IPS DF 19.7 (cell line): ENCODE data around the gene XRN2.

ENCODE experiments used
- DNase-seq: peaks from one replicate; pipeline ENCODE4 v3.0.0-alpha.2; 2013; ENCODE audit warnings: low read depth, low spot score

The XRN2 gene, protein sequence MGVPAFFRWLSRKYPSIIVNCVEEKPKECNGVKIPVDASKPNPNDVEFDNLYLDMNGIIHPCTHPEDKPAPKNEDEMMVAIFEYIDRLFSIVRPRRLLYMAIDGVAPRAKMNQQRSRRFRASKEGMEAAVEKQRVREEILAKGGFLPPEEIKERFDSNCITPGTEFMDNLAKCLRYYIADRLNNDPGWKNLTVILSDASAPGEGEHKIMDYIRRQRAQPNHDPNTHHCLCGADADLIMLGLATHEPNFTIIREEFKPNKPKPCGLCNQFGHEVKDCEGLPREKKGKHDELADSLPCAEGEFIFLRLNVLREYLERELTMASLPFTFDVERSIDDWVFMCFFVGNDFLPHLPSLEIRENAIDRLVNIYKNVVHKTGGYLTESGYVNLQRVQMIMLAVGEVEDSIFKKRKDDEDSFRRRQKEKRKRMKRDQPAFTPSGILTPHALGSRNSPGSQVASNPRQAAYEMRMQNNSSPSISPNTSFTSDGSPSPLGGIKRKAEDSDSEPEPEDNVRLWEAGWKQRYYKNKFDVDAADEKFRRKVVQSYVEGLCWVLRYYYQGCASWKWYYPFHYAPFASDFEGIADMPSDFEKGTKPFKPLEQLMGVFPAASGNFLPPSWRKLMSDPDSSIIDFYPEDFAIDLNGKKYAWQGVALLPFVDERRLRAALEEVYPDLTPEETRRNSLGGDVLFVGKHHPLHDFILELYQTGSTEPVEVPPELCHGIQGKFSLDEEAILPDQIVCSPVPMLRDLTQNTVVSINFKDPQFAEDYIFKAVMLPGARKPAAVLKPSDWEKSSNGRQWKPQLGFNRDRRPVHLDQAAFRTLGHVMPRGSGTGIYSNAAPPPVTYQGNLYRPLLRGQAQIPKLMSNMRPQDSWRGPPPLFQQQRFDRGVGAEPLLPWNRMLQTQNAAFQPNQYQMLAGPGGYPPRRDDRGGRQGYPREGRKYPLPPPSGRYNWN

DNA sequence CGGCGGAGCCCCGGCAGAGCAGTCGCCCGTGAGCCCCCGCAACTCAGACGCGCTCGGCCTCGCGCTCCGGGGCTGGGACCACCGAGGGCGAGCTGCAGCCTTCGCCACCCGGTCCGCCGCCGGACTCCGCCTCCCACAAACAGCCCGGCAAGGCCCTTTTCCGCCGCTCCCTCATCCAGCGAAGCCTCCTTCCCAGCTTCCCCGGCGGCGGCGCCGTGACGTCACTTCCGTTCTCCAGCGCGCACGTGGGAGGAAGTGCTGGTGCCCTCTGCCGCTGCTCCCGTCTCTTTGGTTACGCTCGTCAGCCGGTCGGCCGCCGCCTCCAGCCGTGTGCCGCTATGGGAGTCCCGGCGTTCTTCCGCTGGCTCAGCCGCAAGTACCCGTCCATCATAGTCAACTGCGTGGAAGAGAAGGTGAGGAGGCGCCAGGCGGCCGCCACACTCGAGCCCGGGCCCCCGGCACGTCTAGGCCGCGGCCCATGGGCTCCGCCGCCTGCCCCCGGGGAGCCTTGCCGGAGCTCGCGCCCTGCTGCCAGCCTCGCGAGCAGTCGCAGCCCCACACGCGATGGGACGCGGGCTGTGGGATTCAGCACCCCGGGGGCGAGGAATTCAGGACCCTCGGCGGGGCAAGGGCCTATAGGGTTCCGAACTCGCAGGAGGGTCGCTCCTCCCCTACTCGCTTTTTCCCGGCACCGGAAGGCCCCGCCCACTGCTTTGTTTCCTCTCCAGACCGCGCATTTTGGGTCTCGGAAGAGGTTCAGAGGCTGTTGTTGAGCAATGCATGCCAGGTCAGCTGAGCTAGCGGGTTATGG is at the start of gene XRN2:
XRN2 (plus strand) TSS at position 271 of the 811 bp plus-strand sequence; CDS start at position 339, 68 bp downstream.
- DNase-seq = peak; percentile 71

DNA sequence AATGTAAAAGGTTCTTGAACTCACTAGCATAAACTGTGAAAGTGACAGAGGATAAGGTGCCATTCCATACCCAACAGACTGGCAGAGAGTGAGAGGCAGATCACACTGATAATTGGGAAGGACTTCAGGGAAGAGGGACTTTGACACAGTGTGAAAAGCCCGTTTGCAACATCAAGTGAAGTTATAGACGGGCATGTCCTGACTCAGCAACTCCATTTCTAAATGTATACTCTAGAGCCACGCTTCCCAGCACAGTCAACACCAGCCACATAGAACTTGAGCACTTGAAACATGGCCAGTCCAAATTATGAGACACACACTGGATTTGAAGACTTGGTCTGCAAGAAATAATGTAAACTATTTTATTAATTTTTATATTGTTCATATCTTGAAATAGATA is 45.9 kb upstream of the XRN2 start:
- no peak for DNase-seq

DNA sequence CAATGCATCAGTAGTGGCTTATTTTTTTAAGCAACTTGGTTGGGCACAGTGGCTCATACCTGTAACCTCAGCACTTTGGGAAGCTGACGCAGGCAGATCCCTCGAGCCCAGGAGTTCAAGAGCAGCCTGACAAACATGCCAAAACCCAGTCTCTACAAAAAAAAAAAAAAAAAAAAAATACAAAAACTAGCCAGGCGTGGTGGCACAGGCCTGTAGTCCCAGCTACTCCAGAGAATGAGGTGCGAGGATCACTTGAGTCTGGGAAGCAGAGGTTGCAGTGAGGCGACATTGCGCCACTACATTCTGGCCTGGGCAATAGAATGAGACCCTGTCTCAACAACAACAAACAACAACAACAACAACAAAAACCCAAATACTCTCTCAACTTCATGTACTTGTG is 44.7 kb upstream of the XRN2 start:
- DNase-seq = no peak

DNA sequence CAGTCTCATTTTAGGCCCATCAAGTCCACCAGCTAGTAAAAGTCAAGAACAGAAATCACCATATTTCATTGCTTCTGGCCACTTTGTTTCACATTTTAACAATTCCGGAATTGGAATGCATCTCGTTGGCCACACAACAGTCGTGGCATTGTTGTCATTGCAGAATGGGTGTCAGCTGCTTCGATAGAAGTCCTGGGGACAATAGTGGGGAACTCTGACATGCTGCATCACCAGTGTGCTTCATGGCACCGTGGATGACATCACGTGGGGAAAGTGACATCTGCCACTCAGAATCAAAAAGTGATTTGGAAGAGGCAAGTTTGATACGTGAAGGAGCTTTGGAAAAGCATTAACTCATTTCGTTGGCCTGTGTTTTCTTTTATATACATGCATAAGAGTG is 43.8 kb upstream of the XRN2 start:
- DNase-seq = no peak

DNA sequence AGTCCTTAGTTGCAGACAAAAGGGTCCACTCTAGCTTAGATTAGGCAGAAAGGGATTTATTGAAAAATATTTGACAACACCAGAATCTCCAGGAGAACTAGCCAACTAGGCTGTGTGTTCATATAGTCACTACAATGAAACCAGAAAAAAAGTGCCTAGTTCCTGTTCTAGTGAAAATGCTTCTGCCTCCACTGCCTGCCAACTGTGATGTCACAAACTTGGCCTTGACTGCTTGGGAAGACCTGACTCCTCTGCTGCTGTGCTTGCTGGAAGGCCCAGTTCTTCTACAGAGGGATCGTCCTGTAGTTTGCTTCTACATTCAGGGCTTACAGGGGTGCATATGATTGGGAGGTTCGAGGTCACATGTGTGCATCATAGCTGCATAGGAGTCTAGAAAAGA is 40.3 kb upstream of the XRN2 start:
- DNase-seq = no peak

DNA sequence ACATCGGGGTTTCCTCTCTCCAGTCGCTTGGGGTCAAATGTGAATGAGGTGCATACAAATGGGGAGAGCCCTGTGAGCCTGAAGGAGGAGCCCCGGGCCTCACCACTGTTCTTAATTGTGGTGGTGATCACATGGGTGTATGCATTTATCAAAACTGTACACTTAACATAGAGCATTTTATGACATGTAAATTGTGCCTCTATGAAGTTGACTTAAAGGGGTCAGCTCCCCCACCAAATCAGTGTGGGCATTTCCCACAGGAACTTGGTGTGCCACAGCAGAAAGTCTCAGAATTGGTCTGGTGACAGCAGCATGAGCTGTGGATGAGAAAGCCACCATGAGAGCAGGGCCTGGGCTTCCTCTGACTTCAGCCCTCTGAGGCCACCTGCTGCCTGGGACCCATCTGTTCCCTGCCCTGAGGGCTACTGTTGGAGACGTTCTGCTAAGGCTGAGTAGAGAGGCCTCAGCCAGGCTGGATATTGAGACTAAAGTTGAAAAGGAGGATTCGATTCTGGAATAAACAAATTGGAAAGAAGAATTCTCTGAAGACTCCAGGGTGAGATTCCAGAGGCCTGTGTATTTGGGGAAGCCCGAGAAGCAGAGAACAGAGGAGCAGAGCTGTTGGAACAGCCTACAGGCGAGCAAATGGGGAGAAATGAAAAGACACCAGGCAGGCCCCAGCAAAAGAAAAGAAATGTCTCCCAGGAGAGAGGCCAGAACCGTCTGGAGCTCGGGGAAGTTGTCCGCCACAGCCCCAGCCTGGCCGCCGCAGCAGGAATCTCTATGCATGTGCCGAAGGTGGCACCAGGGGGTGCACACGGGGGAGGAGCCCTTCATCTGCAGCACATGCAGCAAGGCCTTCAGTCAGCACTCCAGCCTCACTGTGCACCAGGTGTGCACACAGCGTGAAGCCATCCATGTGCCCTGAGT is 37.6 kb upstream of the XRN2 start:
- DNase-seq = no peak

DNA sequence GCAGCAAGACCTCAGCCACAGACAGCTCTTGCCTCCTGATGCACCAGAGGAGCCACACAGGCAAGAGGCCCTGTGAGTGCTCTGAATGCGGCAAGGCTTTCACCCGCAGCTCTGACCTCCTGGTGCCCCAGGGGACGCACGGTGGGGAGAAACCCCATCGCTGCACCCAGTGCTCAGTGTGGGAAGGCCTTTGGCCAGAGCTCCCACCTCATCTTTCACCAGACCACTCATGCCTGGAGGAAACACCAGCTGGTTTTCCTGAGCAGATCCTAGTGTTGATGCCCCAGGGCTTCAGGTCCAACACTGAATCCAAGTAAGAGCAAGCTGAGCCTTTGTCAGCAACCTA is 37.0 kb upstream of the XRN2 start:
- no peak for DNase-seq

DNA sequence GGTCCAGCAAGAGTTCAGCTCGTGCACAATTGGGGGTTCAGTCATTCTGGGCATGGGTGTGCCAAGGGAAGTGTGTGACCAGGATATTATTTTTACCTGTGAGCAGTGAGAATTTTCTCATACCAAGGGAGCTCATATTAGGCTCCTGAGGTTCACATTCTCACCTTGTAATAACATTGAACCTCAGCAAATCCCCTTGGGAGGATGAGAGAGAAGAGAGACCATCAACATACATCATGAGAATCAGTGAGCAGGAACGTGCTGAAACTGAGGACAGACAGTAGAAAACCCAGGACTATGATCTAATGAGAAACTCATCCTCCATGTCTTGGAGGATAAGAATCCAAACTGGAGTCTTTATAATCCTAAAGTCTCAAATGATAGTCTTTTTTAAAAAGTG is 33.4 kb upstream of the XRN2 start:
- no peak for DNase-seq

DNA sequence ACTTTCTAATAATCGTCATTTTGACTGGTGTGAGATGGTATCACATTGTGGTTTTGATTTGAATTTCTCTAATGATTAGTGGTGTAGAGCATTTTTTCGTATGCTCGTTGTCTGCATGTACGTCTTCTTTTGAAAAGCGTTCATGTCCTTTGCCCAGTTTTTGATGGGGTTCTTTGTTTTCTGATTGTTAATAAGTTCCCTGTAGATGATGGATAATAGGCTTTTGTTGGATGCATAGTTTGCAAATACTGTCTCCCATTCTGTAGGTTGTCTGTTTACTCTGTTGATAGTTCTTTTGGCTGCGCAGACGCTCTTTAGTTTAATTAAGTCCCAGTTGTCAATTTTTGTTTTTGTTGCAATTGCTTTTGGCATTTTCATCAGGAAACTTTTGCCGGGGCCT is 32.3 kb upstream of the XRN2 start:
- DNase-seq = no peak

DNA sequence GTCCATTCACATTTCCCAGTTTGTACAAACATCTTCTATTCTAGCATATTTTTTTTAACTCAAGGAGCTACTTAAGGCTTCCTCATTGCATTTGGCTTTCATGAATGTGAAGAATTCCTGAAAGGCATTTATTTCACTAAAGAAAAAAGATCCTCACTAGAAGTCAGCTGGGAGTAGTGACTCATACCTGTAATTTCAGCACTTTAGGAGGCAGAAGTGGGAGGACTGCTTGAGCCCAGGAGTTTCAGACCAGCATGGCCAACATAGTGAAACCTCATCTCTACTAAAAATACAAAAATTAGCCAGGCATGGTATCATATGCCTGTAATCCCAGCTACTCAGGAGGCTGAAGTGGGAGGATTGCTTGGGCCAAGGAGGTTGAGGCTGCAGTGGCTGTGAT is 30.9 kb upstream of the XRN2 start:
- DNase-seq = no peak

DNA sequence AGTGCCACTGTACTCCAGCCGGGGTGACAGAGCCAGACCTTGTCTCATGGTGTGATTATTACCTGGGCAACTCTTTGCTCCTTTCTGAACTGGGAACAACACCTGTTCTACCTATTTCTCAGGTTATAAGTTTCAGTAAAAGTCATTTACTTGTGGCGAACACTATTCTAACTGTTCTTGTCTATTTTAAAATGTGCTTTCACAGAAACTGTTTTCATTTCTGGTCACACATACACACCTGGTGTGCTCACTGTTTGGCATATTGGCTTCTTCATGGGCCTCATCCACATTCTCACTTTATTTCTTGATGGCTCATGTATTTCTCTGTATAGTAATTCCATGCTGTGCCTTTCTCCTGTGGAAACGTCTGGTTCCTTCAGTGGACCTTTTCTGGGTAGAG is 30.5 kb upstream of the XRN2 start:
- DNase-seq = no peak

DNA sequence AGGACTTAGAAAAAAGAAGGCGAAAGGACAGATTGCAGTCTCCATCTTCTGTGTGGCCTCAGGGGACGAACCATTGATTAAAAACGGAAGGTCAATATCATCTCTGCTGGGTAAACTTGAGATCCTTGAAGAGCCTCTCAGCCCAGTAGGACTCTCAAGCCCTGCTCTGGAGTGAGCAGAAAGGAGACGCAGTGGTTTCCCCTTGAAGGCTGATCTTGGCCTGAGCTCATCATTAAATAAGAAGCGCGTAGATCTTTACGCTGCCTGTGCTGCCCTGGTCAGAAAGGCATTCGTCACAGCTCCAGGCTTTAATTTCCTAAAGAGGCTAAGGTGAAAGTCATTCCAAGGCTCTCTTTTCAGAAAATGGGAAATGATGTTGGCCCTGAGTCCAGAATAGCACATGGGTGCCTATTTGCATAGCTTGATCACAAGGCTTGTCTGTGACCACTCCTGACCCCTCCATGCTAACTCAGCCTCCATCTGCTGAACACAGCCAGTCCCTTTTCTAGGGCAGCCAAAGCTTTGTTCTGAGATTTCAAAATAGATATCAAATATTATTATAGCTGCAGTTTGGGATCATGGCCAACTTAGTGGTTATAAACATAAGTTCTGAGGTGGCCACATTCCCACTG is 29.3 kb upstream of the XRN2 start:
- DNase-seq = no peak

DNA sequence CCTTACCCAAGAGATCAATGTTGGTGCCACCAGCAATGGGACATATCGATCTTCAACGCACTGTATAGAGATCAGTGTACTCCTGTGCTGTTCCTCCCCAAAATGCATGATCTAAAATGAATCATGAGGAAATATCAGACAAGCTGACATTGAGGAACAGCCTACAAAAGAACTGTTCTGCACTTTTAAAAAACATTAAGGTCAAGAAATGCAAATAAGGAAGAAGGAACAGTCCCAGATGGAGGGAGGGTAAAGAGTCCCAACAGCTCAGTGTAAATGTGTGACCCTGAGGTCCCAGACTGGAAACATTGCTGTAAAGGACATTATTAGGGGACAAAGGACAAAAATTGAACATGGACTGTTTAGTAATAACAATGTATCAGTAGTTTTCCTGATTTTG is 24.3 kb upstream of the XRN2 start:
- no peak for DNase-seq

DNA sequence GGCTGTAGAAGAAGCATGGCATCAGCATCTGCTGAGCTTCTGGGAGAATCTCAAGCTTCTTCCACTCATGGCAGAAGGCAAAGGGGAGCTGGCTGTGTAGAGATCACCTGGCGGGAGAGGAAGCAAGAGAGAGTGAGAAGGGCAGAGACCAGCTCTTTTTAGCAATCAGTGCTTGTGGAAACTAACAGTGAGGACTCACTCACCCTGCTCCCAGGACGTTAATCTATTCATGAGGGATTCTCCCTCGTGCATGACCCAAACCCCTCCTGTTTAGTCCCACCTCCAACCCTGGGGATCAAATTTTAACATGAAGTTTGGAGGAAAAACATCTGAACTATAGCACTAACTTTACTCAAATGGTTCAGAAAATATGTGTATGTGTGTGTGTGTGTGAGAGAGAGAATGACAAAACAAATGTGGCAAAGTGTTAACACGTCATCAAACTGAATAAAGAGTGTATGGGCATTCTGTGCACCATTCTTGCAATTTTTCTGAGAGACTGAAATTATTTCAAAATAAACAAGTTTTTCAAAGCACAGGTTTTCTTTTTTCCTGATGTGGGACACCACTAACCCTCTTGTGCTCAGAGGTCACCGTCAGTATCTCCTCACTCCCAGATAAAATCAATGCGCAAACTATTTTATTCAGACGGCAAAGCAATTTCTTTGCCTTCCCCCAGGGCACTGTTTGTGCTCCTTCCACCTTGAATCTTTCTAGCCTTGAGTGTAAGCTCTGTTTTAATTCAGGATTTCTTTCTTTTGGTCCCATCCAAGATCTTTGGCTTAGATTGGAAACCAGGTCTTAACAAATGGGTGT is 23.2 kb upstream of the XRN2 start:
- DNase-seq = no peak

DNA sequence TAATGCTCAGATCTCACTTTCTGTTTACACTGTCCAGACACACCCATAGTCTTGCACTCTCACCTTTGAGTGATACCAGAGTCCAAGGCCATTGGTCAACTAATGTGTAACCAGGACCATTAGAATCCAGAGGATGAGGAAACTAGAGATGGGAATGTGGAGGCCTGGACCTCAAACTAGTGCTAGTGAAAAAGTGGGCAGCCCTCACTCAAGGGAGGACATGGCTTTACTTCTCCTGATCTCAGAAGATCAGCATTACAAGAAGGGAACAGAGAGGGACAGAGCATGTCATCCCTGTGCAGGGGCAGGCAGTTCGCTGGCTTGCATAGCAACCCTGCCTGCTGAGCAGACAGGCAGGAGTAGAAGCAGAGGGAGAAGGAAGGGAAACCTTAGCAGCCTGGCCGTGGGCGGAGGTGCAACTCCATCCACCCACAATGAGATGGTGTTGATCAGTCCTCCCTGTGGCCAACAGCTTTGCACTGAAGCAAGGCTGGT is 22.6 kb upstream of the XRN2 start:
- no peak for DNase-seq

DNA sequence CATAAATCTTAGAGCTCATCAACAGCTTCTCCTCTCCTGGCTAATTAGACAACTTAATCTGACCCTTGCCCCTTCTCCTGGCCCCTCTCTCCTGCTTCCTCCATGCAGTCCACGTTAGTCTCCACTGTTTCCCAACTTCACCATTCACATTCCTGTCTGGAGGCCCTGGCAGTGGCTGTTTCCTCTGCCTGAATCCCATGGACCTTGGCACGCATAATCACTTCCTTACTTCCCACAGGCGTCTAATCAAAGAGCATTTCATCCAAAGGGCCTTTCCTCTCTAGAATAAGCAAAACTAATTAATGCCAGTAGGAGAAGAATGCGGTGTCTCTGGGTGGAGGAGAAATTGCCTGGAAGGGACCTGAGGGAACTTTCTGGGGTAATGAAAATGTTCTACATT is 16.4 kb upstream of the XRN2 start:
- no peak for DNase-seq

DNA sequence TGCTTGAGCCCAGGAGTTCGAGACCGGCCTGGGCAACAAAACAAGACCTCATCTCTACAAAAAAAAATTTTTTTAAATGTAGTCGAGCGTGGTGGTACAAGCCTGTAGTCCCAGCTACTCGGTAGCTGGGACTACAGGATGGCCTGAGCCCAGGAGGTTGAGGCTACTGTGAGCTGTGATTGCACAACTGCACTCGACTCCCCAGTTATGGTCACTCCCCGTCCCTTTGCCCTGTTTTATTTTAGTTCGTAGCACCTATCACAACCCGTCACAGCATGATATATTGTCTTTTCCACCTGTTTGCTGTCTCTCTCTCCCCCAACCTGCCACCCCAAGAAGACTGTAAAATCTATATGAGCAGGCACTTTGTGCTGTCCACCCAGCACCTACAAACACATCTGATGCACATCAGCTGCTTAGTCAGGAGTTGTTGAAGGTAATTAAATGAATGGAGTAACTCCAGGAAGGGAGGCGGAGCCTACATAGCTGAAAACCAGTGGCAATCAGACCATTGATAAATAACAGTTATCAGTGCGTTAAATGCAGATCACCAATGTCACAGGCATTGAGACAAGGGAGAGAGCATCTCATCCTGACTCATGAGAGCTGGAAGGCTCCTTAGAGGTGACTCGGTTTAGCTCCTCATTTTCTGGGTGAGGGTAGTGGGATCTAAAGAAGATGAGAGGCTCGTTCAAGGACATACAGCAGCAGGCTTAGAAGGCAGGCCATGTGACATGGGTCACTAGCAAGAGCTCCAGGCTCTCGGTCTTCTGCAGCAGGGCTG is 14.4 kb upstream of the XRN2 start:
- DNase-seq = no peak

DNA sequence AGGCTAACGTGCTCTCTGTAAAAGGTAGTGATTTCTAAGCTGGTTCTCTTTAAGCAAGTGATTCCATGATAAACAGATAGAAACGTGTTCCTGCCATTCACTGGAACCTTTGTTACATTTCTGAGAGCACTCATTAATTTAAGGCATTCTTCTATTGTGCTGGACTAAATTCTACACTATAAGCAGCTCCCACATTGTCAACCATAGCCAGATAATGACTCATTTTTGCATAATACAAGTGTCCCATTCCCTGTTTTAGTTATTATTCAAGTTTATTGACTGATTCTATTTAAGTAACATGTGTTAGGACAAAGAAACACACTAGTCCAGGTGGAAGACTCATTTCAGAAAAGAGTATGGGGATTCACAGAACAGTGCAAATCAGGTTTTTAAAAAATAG is 13.5 kb upstream of the XRN2 start:
- no peak for DNase-seq

DNA sequence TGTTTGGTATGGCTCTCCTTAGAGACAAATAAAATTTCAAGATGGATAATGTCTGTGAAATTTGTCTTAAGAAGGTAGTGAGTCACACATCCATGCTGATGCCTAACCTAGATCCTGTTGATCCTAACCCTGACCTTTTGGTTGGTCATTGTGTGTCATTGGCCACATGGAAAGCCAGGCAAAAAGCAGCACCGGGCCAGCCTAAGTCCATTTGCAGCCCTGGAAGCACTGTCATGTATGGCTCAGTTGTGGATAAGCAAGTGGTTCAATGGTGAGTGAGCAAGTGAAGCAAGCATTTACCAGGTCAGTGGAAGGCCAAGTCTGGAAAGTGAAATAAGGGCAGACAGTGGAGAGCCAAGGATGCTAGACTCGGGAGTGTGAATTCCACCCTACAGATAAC is 12.1 kb upstream of the XRN2 start:
- DNase-seq = no peak
